SK-N-SH (cell line): ENCODE results near the gene MXD3. TPM values are rescaled to one million over a fixed set of nuclear protein-coding genes. Genes with fewer than 3 reads are reported as not detected.

Source experiments
- CTCF ChIA-PET: fragments of 300-600, 350-600 bp; formaldehyde crosslinking; extraction: SDS; loops from one replicate; lab custom pipeline; 2021; lab: Yijun Ruan, JAX
- POLR2A ChIA-PET: fragments of 350-600 bp; sonication (Branson Sonifier 250); formaldehyde crosslinking; extraction: SDS; loops from one replicate; lab custom pipeline; 2020; ENCODE audit warnings: antibody characterized with exemption, inconsistent platforms; lab: Yijun Ruan, JAX
- DNase-seq: peaks from one replicate; pipeline ENCODE4 v3.0.0; 2012
- H2AFZ ChIP-seq: fragments of 200-600 bp; sonication (generic); 2 replicates; pipeline ENCODE4 v1.8.1; 2016; ENCODE audit warnings: antibody characterized with exemption, mild to moderate bottlenecking, low read depth
- H3F3A ChIP-seq: fragments of 200-600 bp; sonication (generic); replicated peaks from 2 replicates; pipeline ENCODE3; 2016; ENCODE audit warnings: antibody characterized with exemption, mild to moderate bottlenecking; ENCODE audit not compliant: insufficient read depth
- H3K27ac ChIP-seq, 2 experiments: fragments of 200-500 bp in 1 of 2; fragments of 200-600 bp in 1 of 2; sonication (Bioruptor generic) in 1 of 2; sonication (generic), shearing (Covaris generic) in 1 of 2; 2 replicates each; pipeline versions ENCODE4 v1.5.1 to v1.6.1; 2014 to 2016; ENCODE audit warnings: low read depth in 2 of 2, inconsistent platforms in 1 of 2, low read length in 1 of 2, mild to moderate bottlenecking in 1 of 2, mixed read lengths in 1 of 2
- H3K27me3 ChIP-seq: fragments of 200-600 bp; sonication (generic), shearing (Covaris generic); 2 replicates; pipeline ENCODE4 v1.6.1; 2016; ENCODE audit warnings: mixed run types; ENCODE audit not compliant: insufficient read depth
- H3K36me3 ChIP-seq, 2 experiments: fragments of 200-500 bp in 1 of 2; fragments of 200-600 bp in 1 of 2; sonication (Bioruptor generic) in 1 of 2; sonication (generic) in 1 of 2; replicated peaks in 1 of 2; 2 replicates each; pipeline versions ENCODE3 to v1.5.1; 2014 to 2016; ENCODE audit warnings: low read length in 1 of 2, mild to moderate bottlenecking in 1 of 2; ENCODE audit not compliant: insufficient read depth in 2 of 2, control insufficient read depth in 1 of 2
- H3K4me1 ChIP-seq, 2 experiments: fragments of 200-500 bp in 1 of 2; fragments of 200-600 bp in 1 of 2; sonication (Bioruptor generic) in 1 of 2; sonication (generic), shearing (Covaris generic) in 1 of 2; 2 replicates each; pipeline versions ENCODE4 v1.5.1 to v1.6.1; 2014 to 2016; ENCODE audit warnings: low read depth in 1 of 2, low read length in 1 of 2, mixed run types in 1 of 2; ENCODE audit not compliant: insufficient read depth in 2 of 2, control insufficient read depth in 1 of 2
- H3K4me2 ChIP-seq: fragments of 200-600 bp; sonication (generic), shearing (Covaris generic); 2 replicates; pipeline ENCODE4 v1.6.1; 2017; ENCODE audit warnings: mixed run types
- H3K4me3 ChIP-seq, 2 experiments: fragments of 200-500 bp in 1 of 2; fragments of 200-600 bp in 1 of 2; sonication (Bioruptor generic) in 1 of 2; sonication (generic), shearing (Covaris generic) in 1 of 2; 2 replicates each; pipeline versions ENCODE4 v1.5.1 to v1.8.1; 2014 to 2016; ENCODE audit warnings: low read depth in 2 of 2, inconsistent platforms in 1 of 2, low read length in 1 of 2, mild to moderate bottlenecking in 1 of 2, mixed read lengths in 1 of 2, moderate library complexity in 1 of 2
- H3K79me2 ChIP-seq: fragments of 200-600 bp; sonication (generic); 2 replicates; pipeline ENCODE4 v1.8.1; 2017; ENCODE audit warnings: mild to moderate bottlenecking; ENCODE audit not compliant: insufficient read depth
- H3K9ac ChIP-seq: fragments of 200-600 bp; sonication (generic); 2 replicates; pipeline ENCODE4 v1.6.1; 2017; ENCODE audit warnings: mixed run types
- H3K9me2 ChIP-seq: fragments of 200-600 bp; sonication (generic); 2 replicates; pipeline ENCODE4 v1.6.1; 2017; ENCODE audit warnings: mixed run types
- H3K9me3 ChIP-seq: fragments of 200-600 bp; sonication (generic); 2 replicates; pipeline ENCODE4 v1.6.1; 2017; ENCODE audit warnings: mixed run types, mild to moderate bottlenecking, moderate library complexity
- H4K20me1 ChIP-seq: fragments of 200-600 bp; sonication (generic); 2 replicates; pipeline ENCODE4 v1.6.1; 2017; ENCODE audit warnings: mild to moderate bottlenecking, mixed run types; ENCODE audit not compliant: insufficient read depth
- JUND ChIP-seq: IDR thresholded peaks from 2 replicates; pipeline ENCODE4 v1.4.0; 2012
- MEF2A ChIP-seq: IDR thresholded peaks from 2 replicates; pipeline ENCODE4 v1.4.0; 2012; ENCODE audit warnings: low read depth, borderline replicate concordance
- PBX3 ChIP-seq: IDR thresholded peaks from 2 replicates; pipeline ENCODE4; 2012
- RAD21 ChIP-seq: IDR thresholded peaks from 2 replicates; pipeline ENCODE4 v1.6.1; 2012; ENCODE audit warnings: mild to moderate bottlenecking, low read length
- RCOR1 ChIP-seq: fragments of 150-350 bp; IDR thresholded peaks from 2 replicates; pipeline ENCODE4 v1.6.1; 2017; ENCODE audit warnings: antibody characterized with exemption, low read length
- RXRA ChIP-seq: IDR thresholded peaks from 2 replicates; pipeline ENCODE4 v1.4.0; 2012; ENCODE audit warnings: low read depth, mild to moderate bottlenecking, borderline replicate concordance
- SIN3A ChIP-seq: IDR thresholded peaks from 2 replicates; pipeline ENCODE4 v1.6.1; 2012; ENCODE audit warnings: low read depth, mild to moderate bottlenecking, low read length, moderate library complexity, borderline replicate concordance
- SMC3 ChIP-seq: IDR thresholded peaks from 2 replicates; pipeline ENCODE4 v1.6.1; 2012; ENCODE audit warnings: low read depth, low read length, improper control_type of control experiment
- USF2 ChIP-seq: fragments of 150-350 bp; IDR thresholded peaks from 2 replicates; pipeline ENCODE4 v1.6.1; 2017; ENCODE audit warnings: antibody characterized with exemption, low read length, low read depth, borderline replicate concordance
- ZBTB33 ChIP-seq: IDR thresholded peaks from 2 replicates; pipeline ENCODE4 v1.4.0; 2012; ENCODE audit warnings: low read depth, borderline replicate concordance
- WGBS: methylation state at CpG from one replicate; pipeline ENCODE4 v1.1.6; 2017; ENCODE audit warnings: low lambda C conversion rate; 5-methylcytosine and 5-hydroxymethylcytosine counted together
- polyA plus RNA-seq, 3 experiments: library from polyadenylated mRNA; depleted of rRNA; stranded (reverse); fragments of >200 nt; gene quantifications; 2 replicates each; pipeline ENCODE4 v1.2.3, GENCODE V29; 2012
- TF ChIP-seq, protein P1 (sequence below): IDR thresholded peaks from 2 replicates; pipeline ENCODE4 v1.4.0; 2012; ENCODE audit warnings: low read depth, borderline replicate concordance
- TF ChIP-seq, protein P2 (sequence below): IDR thresholded peaks from 2 replicates; pipeline ENCODE4 v1.6.1; 2012; ENCODE audit warnings: mild to moderate bottlenecking, low read depth, low read length, moderate library complexity

MXD3 gene
- polyA plus RNA-seq, 1 of the 3 experiments (the other 2 are of a cell fraction), result 22.6 TPM

GRCh38 chr5:177328545-177329231, 17.0 kb upstream of the MXD3 start (continued):
- TF ChIP-seq, protein P1, sequence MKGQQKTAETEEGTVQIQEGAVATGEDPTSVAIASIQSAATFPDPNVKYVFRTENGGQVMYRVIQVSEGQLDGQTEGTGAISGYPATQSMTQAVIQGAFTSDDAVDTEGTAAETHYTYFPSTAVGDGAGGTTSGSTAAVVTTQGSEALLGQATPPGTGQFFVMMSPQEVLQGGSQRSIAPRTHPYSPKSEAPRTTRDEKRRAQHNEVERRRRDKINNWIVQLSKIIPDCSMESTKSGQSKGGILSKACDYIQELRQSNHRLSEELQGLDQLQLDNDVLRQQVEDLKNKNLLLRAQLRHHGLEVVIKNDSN, result no peak

- no peak overlapping the region for H3K4me3 ChIP-seq
- no peaks in the 10 kb centered on the region for H3K9me2 ChIP-seq
- CTCF ChIA-PET, result interaction anchor here (0.8 to 5.8 kb wide), 5 partner anchors 10 to 173 kb away, joined by 3 to 31 read pairs (median 3); no protein-coding TSS in a partner anchor
- H3K4me2 ChIP-seq, result no peak overlapping the region
- no peaks in the 10 kb centered on the region; the same call in 1 of the 2 replicates for H3K79me2 ChIP-seq
- H3K9ac ChIP-seq, result no peak overlapping the region
- POLR2A ChIA-PET, result no interaction called here
- H3F3A ChIP-seq, result no peaks in the 10 kb centered on the region
- H3K9me3 ChIP-seq, result no peaks in the 10 kb centered on the region
- DNase-seq, result no peak
- H4K20me1 ChIP-seq, result 0 out of 2 replicates have a peak, but pooled peaks cover 8% of the 10 kb centered on the region
- no peak overlapping the region for H3K27ac ChIP-seq
- no peaks in the 10 kb centered on the region for H3K27me3 ChIP-seq
- WGBS, result 86% methylated on average over 23 of the region's 28 CpGs
- TF ChIP-seq JUND (no peak), SMC3 (no peak), RCOR1 (no peak), RAD21 (no peak), RXRA (no peak), SIN3A (no peak), USF2 (no peak), MEF2A (no peak), PBX3 (no peak), ZBTB33 (no peak)
- TF ChIP-seq, protein P2, sequence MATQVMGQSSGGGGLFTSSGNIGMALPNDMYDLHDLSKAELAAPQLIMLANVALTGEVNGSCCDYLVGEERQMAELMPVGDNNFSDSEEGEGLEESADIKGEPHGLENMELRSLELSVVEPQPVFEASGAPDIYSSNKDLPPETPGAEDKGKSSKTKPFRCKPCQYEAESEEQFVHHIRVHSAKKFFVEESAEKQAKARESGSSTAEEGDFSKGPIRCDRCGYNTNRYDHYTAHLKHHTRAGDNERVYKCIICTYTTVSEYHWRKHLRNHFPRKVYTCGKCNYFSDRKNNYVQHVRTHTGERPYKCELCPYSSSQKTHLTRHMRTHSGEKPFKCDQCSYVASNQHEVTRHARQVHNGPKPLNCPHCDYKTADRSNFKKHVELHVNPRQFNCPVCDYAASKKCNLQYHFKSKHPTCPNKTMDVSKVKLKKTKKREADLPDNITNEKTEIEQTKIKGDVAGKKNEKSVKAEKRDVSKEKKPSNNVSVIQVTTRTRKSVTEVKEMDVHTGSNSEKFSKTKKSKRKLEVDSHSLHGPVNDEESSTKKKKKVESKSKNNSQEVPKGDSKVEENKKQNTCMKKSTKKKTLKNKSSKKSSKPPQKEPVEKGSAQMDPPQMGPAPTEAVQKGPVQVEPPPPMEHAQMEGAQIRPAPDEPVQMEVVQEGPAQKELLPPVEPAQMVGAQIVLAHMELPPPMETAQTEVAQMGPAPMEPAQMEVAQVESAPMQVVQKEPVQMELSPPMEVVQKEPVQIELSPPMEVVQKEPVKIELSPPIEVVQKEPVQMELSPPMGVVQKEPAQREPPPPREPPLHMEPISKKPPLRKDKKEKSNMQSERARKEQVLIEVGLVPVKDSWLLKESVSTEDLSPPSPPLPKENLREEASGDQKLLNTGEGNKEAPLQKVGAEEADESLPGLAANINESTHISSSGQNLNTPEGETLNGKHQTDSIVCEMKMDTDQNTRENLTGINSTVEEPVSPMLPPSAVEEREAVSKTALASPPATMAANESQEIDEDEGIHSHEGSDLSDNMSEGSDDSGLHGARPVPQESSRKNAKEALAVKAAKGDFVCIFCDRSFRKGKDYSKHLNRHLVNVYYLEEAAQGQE, result no peak
- peaks cover 0 to 7% of the 10 kb centered on the region in 2 experiments; a peak in 1 of 4 replicates for H3K4me1 ChIP-seq
- H3K36me3 ChIP-seq, result peaks cover 0 to 34% of the 10 kb centered on the region in 2 experiments
- no peak overlapping the region for H2AFZ ChIP-seq
Observed at GRCh38 chr5:177327539-177328522, 16.1 kb upstream of the MXD3 start.
